ENCODE results near the gene AOC2.

The AOC2 gene

GRCh38 chr17:42880776-42881310 is 36.5 kb downstream of the AOC2 start:
- TF ChIP-seq GATA3 (IDR thresholded peaks at IDR 0.05; ENCODE audit: low read depth, low read length) (no peak), GATA2 (IDR thresholded peaks at IDR 0.05; ENCODE audit: low read depth, low read length) (no peak)

DNA sequence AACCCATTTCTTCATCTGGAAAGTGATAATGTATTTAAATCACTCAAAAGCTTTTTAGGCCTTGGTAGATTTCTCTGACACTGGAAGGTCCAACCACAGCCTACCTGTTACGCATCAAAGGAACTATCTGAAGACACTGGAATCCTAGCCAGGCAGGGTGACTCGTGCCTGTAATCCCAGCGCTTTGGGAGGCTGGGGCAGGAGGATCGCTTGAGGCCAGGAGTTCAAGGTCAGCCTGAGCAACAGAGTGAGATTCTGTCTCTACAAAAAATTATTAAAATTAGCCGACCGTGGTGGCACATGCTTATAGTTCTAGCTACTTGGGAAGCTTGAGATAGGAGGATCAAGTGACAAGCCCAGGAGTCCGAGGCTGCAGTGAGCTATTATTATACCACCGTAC is 37.8 kb downstream of the AOC2 start:
- TF ChIP-seq GATA2 (IDR thresholded peaks at IDR 0.05; ENCODE audit: low read depth, low read length) (no peak), GATA3 (IDR thresholded peaks at IDR 0.05; ENCODE audit: low read depth, low read length) (no peak)

DNA sequence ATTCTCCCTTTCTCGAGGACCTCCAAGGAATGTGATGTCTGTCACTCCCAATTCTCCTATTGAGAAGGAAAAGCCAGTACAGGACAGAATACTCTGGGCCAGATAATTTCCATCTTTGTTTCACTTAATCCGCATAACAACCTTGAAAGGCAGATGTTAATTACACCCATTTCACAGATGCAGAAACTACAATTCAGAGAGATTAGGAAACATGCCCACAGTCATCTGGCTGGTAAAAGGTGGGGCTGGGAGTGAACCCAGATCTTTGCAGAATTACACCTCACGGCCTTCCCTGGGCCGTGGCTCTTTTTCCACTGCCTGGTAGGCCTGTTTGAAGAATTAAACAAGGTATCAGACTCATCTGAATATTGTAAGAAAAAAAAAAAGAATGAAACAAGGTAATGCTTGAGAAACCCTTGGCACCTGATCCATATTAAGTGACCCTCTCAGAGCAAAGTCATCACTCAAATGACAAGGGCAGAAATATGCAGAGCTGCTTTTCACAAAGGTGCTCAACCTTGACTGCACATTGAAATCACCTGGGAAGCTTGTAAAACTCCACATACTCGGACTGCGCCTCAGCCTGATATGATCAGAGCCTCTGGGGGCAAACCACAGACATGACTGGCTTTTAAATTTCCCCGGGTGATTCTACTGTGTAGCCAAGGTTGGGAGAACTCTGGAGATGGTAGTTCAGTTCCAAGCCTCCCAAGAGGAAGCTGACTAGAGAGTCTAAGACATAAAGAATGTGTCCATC is 39.6 kb downstream of the AOC2 start:
- TF ChIP-seq GATA2 (IDR thresholded peaks at IDR 0.05; ENCODE audit: low read depth, low read length) (no peak), GATA3 (IDR thresholded peaks at IDR 0.05; ENCODE audit: low read depth, low read length) (no peak)

DNA sequence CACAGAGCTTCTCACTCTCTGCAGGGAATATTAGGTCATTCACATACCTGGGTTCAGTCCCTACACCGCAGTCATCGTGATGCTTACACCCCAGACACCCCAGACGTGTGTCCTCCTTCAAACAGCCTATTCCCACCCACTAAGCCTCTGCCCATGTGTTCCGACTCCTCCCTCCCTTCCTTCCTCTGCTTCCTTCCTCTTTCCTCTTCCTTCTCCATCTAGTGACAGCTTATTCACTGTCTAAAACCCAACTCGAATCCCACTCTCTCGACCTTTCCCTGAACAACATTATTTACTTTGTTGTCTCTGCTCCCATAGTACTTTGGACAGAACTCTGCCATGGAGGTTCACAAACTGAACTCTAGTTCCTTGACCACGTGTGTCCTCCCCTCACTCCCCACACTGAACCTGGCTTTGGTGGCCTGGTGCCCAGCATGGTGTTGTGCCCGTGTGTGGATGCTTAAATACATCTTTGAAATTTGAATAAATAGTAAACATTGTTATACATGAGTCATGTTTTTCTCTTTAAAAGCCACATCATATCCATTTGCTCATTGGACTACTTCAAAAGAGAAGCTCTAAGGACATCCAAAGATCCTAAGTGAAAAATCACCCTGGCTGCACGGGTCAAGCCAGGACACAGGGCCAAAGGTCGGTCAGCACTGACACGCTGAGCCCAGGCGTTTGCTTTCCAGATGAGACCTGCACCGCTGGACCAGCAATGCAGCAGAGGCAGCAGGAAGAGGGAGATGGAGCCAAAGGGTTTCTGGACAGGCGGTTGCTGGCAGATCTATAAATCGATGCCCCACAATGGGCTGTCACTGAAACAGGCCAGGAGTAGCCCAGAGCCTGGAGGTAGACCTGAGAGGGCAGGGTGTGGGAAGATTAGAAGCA is 42.1 kb downstream of the AOC2 start:
- TF ChIP-seq GATA2 (IDR thresholded peaks at IDR 0.05; ENCODE audit: low read depth, low read length) (no peak), GATA3 (IDR thresholded peaks at IDR 0.05; ENCODE audit: low read depth, low read length) (no peak)

DNA sequence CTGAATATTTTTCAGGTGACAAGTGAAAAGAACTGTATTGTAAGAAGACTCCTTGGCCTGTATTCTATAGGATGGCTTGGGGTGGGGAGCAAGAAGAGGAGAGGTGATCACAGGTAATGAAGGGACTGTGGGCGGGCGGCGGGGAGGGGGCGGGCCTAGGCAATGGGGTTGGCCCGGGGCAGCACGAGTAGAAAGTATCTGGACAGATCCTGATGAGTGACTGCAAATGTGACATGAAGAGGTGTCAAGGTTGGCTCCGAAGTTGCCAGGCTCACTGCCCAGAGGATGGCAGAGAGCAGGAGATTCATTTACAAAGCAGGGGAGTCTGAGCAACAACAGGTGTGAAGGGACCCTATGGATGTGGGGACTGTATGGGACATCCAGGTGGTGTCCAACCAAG is 45.4 kb downstream of the AOC2 start:
- TF ChIP-seq GATA2 (IDR thresholded peaks at IDR 0.05; ENCODE audit: low read depth, low read length) (no peak), GATA3 (IDR thresholded peaks at IDR 0.05; ENCODE audit: low read depth, low read length) (no peak)

GRCh38 chr17:42891539-42892152 is 47.3 kb downstream of the AOC2 start:
- TF ChIP-seq GATA2 (IDR thresholded peaks at IDR 0.05; ENCODE audit: low read depth, low read length) (no peak), GATA3 (IDR thresholded peaks at IDR 0.05; ENCODE audit: low read depth, low read length) (no peak)

GRCh38 chr17:42893359-42893758 is 49.0 kb downstream of the AOC2 start:
- no peak for TF ChIP-seq GATA3 (IDR thresholded peaks at IDR 0.05; ENCODE audit: low read depth, low read length)
- no peak for TF ChIP-seq GATA2 (IDR thresholded peaks at IDR 0.05; ENCODE audit: low read depth, low read length)

DNA sequence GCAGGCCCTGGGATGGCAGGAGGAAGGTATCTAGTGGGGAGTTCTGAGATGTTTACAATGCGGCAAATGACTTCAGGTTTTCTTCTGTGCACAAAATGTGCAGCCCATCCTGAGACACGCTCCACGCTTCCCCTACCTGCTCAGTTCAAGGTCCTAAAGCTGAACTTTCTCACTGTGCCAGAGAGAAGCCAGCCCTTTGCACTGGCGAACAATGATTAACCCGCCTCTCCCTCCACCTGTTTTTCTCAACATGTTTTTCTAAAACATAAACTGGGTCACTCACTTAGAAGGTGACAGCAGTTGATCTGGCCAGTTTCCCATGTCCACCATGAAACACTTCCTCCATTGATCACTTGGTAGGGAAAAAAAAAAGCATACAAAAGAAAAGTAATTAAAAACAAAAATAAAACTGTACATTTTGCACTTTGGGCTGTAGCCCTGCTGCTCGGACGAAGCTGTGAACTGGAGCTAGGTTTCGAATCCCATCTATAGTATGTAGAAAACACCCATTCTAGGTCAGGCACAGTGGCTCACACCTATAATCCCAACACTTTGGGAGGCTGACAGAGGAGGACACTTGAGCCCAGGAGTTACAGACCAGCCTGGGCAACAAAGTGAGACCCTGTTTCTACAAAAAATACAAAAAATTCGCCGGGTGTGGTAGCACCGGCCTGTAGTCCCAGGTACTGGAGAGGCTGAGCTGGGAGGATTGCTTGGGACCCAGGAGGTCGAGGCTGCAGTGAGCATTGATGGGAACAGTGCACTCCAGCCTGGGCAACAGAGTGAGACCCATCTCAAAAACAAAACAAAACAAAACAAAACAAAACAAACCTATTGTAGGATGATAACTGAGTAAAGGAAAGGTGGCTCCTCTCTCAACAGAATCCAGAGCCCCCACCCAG is 50.2 kb downstream of the AOC2 start:
- no peak for TF ChIP-seq GATA3 (IDR thresholded peaks at IDR 0.05; ENCODE audit: low read depth, low read length)
- no peak for TF ChIP-seq GATA2 (IDR thresholded peaks at IDR 0.05; ENCODE audit: low read depth, low read length)

GRCh38 chr17:42895185-42895555 is 50.8 kb downstream of the AOC2 start:
- no peak for TF ChIP-seq GATA3 (IDR thresholded peaks at IDR 0.05; ENCODE audit: low read depth, low read length)
- no peak for TF ChIP-seq GATA2 (IDR thresholded peaks at IDR 0.05; ENCODE audit: low read depth, low read length)

- TF ChIP-seq GATA2 (IDR thresholded peaks at IDR 0.05; ENCODE audit: low read depth, low read length) (no peak), GATA3 (IDR thresholded peaks at IDR 0.05; ENCODE audit: low read depth, low read length) (no peak)
Measured at GRCh38 chr17:42898147-42898811, 53.9 kb downstream of the AOC2 start.

Measured in SH-SY5Y (cell line).